RWPE1 (cell line): Measurements from ENCODE around the gene ANO2.

ENCODE experiments used
- CTCF ChIA-PET: fragments of 350-600 bp; sonication (Branson Sonifier 250); formaldehyde crosslinking; extraction: SDS; loops from one replicate; lab custom pipeline; 2021; lab: Yijun Ruan, JAX
- POLR2A ChIA-PET: fragments of 400-600 bp; formaldehyde crosslinking; extraction: SDS; loops from one replicate; lab custom pipeline; 2020; ENCODE audit warnings: antibody characterized with exemption; ENCODE audit not compliant: low non-redundant PET; lab: Yijun Ruan, JAX
- DNase-seq: peaks from one replicate; pipeline ENCODE4 v3.0.0; 2012; ENCODE audit warnings: low spot score
- H3K27ac ChIP-seq: fragments of 450-650 bp; 2 replicates; pipeline ENCODE4 v1.5.1; 2017
- TF ChIP-seq, protein P1 (sequence below): fragments of 450-650 bp; conservative IDR thresholded peaks from 2 replicates; pipeline ENCODE4 v1.5.1; 2017; ENCODE audit warnings: low read depth, mild to moderate bottlenecking

Gene ANO2

DNA sequence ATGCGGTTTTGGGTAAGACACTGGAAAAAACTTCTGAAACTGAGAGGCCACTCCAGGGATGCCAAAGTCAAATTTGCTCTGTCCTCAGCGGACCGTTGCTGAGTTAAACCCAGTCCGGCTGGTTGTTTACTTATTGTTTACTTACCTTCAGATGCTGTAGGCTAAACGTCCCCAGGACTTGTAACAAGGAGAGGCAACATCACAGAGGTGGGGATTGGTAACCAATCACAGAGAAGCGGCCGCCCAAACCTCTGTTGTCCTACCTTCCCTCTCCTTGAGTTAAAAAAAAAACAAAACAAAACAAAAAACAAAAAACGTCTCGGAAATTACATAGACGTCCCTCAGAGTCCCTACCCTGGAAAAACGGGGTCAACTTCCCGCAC lies 380 bp downstream of the ANO2 start:
- TF ChIP-seq, protein P1, sequence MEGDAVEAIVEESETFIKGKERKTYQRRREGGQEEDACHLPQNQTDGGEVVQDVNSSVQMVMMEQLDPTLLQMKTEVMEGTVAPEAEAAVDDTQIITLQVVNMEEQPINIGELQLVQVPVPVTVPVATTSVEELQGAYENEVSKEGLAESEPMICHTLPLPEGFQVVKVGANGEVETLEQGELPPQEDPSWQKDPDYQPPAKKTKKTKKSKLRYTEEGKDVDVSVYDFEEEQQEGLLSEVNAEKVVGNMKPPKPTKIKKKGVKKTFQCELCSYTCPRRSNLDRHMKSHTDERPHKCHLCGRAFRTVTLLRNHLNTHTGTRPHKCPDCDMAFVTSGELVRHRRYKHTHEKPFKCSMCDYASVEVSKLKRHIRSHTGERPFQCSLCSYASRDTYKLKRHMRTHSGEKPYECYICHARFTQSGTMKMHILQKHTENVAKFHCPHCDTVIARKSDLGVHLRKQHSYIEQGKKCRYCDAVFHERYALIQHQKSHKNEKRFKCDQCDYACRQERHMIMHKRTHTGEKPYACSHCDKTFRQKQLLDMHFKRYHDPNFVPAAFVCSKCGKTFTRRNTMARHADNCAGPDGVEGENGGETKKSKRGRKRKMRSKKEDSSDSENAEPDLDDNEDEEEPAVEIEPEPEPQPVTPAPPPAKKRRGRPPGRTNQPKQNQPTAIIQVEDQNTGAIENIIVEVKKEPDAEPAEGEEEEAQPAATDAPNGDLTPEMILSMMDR = no peak
- no peak overlapping the region for H3K27ac ChIP-seq
- CTCF ChIA-PET = interaction anchor here (0.6 kb wide), 1 partner anchor 1298 kb away, joined by 3 read pairs; no protein-coding TSS in a partner anchor
- POLR2A ChIA-PET = no interaction called here
- no peak for DNase-seq

DNA sequence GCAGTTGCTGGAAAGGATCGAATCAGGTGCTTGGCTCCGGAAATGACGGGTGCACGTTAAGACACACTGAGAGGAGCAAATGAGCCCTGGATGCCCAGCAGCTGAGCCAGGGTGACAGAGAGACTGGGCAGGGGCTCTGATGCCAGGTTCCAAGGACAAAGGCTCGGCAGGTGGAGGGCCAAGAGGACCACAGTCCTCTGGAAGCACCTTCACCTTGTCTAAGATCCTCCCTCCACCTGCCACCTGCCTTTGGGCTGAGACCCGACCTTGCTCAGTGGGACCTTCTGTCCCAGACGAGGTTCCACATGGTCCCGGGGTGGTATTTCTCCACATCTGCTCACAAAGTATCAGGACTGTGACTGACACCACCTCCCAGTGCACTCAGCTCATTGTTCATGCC lies 1.0 kb downstream of the ANO2 start:
- POLR2A ChIA-PET = no interaction called here
- CTCF ChIA-PET = interaction anchor here (0.6 kb wide), 1 partner anchor 1297 kb away, joined by 3 read pairs; no protein-coding TSS in a partner anchor
- DNase-seq = no peak
- H3K27ac ChIP-seq = no peak overlapping the region
- TF ChIP-seq, protein P1 = no peak

DNA sequence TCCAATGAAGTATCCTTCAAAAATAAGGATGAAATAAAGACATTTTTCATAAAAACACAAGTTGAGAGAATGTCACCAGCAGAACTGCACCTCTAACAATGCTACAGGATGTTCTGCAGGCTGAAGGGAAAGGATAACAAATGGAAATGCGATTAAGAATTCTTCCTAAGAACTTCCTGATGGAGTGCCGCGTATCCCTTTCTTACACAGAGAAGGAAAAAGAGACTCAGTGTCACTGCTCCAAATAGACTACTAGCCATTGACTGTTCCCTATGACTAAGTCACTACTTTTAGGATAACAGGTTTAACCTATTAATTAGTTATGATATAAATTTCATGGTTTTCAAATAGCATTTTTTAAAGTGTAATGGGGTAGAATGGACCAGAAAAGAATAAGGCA lies 3.2 kb downstream of the ANO2 start:
- CTCF ChIA-PET = interaction anchor here (0.6 kb wide), 1 partner anchor 1908 kb away, joined by 3 read pairs; no protein-coding TSS in a partner anchor
- no peak for DNase-seq
- POLR2A ChIA-PET = no interaction called here
- TF ChIP-seq, protein P1 = no peak
- H3K27ac ChIP-seq = no peak overlapping the region

DNA sequence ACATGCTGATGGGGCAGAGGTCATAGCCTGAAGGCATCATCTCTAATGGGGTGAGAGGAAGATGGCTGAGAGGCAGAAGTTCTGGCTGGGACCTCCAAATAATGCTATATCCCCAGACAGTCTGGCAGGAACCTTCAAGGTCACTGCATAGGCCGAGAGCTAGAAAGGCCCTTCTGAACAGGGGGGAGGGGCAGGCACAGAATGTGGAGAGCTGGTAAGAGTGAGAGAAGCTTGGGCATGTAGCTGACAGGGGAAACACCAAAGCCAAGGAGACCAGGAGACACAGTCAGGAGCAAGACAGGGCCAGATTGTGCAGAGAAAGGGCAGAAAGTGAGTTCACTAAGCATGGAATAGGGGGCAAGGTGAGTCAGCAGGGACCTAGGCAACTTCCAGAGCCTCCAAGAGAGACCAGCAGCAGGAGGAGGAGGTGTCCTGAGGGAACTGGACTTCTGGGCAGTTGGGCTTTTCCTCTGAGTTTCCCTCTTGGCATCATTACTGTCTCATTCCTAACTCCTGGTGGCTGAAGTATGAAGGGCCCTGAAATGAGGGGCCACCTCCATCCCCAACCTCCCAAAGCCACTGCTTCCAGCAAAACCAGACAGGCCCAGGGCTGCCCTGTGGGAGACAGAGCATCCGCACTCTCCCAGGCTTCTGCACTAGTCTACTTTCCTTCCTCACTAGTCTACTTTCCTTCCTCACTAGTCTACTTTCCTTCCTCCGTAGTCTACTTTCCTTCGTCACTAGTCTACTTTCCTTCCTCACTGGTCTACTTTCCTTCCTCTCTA lies 17.1 kb downstream of the ANO2 start:
- TF ChIP-seq, protein P1 = no peak
- ChIA-PET POLR2A (no interaction called here), CTCF (no interaction called here)
- no peak overlapping the region for H3K27ac ChIP-seq
- no peak for DNase-seq

DNA sequence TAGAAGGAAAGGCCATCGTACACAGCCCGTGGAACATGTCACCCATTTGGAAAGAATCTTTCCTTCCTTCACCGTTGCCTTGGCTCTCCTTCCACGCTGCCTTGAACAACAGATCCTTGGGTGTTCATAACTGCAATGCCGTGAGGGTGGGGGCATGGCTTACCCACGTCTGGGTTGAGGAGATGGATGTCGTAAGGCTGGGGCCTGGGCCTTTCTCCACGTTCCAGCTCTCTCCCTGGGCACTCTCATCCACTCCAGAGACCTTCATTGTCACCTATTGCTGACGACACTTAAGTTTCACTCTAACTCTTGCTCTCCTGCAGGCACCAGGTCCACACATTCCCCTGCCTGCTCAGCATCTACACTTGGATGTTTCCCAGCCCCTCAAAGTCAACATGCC lies 19.4 kb downstream of the ANO2 start:
- H3K27ac ChIP-seq = no peak overlapping the region
- ChIA-PET CTCF (no interaction called here), POLR2A (no interaction called here)
- DNase-seq = no peak
- TF ChIP-seq, protein P1 = no peak

DNA sequence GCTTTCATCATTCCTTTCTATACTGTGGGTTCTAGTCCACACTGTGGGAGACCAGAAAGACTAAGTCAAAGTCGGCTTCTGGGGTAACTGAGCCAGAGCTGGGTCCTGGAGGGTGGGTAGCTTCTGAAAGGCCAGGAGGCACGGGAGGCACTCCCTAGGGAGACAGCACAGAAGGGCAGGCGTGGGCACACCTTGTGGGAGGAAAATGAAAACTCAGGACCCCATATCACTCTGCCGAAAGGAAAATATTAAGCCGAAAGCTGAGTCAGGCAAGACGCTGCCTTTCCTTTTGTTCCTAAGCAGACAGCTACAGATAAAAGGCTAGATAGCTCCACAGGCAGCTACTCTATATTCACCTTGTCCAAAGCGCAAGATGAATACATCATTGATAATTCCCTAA lies 20.7 kb downstream of the ANO2 start:
- no peak for DNase-seq
- TF ChIP-seq, protein P1 = no peak
- POLR2A ChIA-PET = no interaction called here
- no peak overlapping the region for H3K27ac ChIP-seq
- CTCF ChIA-PET = no interaction called here
